Activated T-helper 17 cell treated with anti-CD3 and anti-CD28 coated beads, Interleukin-2, amount 50 U/mL, for 72 hours (primary cell): ENCODE results near the gene C16orf89. TPM values are rescaled to one million over a fixed set of nuclear protein-coding genes. Genes with fewer than 3 reads are reported as not detected.

Source experiments
- ATAC-seq: fragments of 150-1000 bp; cut with Tn5 transposase; replicated peaks from 2 replicates; pipeline ENCODE4 v1.10.0; 2021; ENCODE audit warnings: mild to moderate bottlenecking, moderate library complexity
- H3K27ac Mint-ChIP-seq: one replicate; pipeline ENCODE4 v1.8.0; 2022; ENCODE audit warnings: mixed read lengths
- H3K27me3 Mint-ChIP-seq: one replicate; pipeline ENCODE4 v1.8.0; 2022; ENCODE audit warnings: mixed read lengths
- H3K36me3 Mint-ChIP-seq: one replicate; pipeline ENCODE4 v1.8.0; 2022; ENCODE audit warnings: low read depth, mild to moderate bottlenecking, mixed read lengths
- H3K4me1 Mint-ChIP-seq: one replicate; pipeline ENCODE4 v1.8.0; 2022; ENCODE audit warnings: mixed read lengths
- H3K4me3 Mint-ChIP-seq: one replicate; pipeline ENCODE4 v1.8.0; 2022; ENCODE audit warnings: mild to moderate bottlenecking, mixed read lengths
- H3K9me3 Mint-ChIP-seq: one replicate; pipeline ENCODE4 v1.8.0; 2022; ENCODE audit warnings: mixed read lengths
- total RNA-seq, 2 donors: library from RNA; stranded (reverse); gene quantifications; one replicate each; pipeline ENCODE4 v1.2.3, GENCODE V29; 2022

Gene C16orf89
- total RNA-seq, 2 donors from 2014 or later, result not detected

GRCh38 chr16:5018793-5019192 is 47.0 kb downstream of the C16orf89 start:
- Mint-ChIP-seq H3K4me3 (no peak overlapping the region), H3K9me3 (no peaks in the 10 kb centered on the region), H3K36me3 (no peaks in the 10 kb centered on the region), H3K27me3 (no peaks in the 10 kb centered on the region), H3K27ac (no peak overlapping the region), H3K4me1 (no peaks in the 10 kb centered on the region)
- ATAC-seq, result no peak

GRCh38 chr16:5017678-5017969 is 48.1 kb downstream of the C16orf89 start:
- Mint-ChIP-seq H3K4me3 (no peak overlapping the region), H3K9me3 (no peaks in the 10 kb centered on the region), H3K36me3 (no peaks in the 10 kb centered on the region), H3K27ac (no peak overlapping the region), H3K27me3 (no peaks in the 10 kb centered on the region), H3K4me1 (no peaks in the 10 kb centered on the region)
- no peak for ATAC-seq

GRCh38 chr16:5016967-5017677 is 48.6 kb downstream of the C16orf89 start:
- Mint-ChIP-seq H3K4me3 (no peak overlapping the region), H3K4me1 (no peaks in the 10 kb centered on the region), H3K9me3 (no peaks in the 10 kb centered on the region), H3K27ac (no peak overlapping the region), H3K27me3 (no peaks in the 10 kb centered on the region), H3K36me3 (no peaks in the 10 kb centered on the region)
- ATAC-seq, result no peak

GRCh38 chr16:5015887-5016286 is 49.9 kb downstream of the C16orf89 start:
- no peaks in the 10 kb centered on the region for H3K36me3 Mint-ChIP-seq
- no peaks in the 10 kb centered on the region for H3K9me3 Mint-ChIP-seq
- no peak for ATAC-seq
- H3K27ac Mint-ChIP-seq, result no peak overlapping the region
- no peaks in the 10 kb centered on the region for H3K4me1 Mint-ChIP-seq
- H3K4me3 Mint-ChIP-seq, result no peak overlapping the region
- H3K27me3 Mint-ChIP-seq, result no peaks in the 10 kb centered on the region

- no peak overlapping the region for H3K27ac Mint-ChIP-seq
- ATAC-seq, result peak; percentile 28
- no peaks in the 10 kb centered on the region for H3K4me1 Mint-ChIP-seq
- H3K36me3 Mint-ChIP-seq, result no peaks in the 10 kb centered on the region
- no peaks in the 10 kb centered on the region for H3K9me3 Mint-ChIP-seq
- H3K4me3 Mint-ChIP-seq, result no peak overlapping the region
- H3K27me3 Mint-ChIP-seq, result no peaks in the 10 kb centered on the region
Measured at GRCh38 chr16:5015351-5015750, 50.4 kb downstream of the C16orf89 start.

DNA sequence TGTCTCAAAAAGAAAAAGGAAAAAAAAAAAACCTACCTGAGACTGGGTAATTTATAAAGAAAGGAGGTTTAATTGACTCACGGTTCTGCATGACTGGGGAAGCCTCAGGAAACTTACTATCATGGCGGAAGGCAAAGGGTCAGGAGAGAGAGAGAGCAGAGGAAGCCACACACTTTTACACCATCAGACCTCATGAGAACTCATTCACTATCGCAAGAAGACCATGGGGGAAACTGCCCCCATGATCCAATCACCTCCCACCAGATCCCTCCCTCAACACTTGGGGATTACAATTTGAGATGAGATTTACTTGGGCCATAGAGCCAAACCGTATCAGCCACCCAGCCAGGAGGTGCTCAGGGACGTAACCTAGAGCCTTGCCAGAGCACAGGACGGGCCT is 52.9 kb downstream of the C16orf89 start:
- H3K9me3 Mint-ChIP-seq, result no peaks in the 10 kb centered on the region
- ATAC-seq, result no peak
- no peak overlapping the region for H3K4me3 Mint-ChIP-seq
- peaks cover 8% of the 10 kb centered on the region for H3K27me3 Mint-ChIP-seq
- no peaks in the 10 kb centered on the region for H3K36me3 Mint-ChIP-seq
- H3K4me1 Mint-ChIP-seq, result no peaks in the 10 kb centered on the region
- no peak overlapping the region for H3K27ac Mint-ChIP-seq

DNA sequence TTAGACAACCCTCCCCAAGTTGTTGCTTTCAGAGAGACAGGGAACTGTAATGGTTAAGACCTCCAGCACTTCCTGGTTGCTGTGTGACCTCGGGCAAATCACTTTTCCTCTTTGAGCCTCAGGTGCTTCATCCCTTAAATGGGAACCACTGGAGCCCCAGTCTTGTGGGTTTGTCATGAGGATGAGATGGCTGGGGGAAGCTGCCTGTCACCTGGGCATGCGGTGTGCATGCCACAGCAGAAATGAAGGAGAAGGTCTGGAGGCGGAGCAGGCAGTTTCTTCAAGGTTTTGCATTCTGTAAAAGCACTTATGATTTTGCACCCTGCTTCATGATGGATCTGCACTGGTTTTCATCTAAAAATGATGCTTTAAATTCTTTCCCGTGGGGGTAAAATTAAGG is 54.1 kb downstream of the C16orf89 start:
- H3K4me1 Mint-ChIP-seq, result no peaks in the 10 kb centered on the region
- no peak overlapping the region for H3K27ac Mint-ChIP-seq
- no peak for ATAC-seq
- no peak overlapping the region for H3K4me3 Mint-ChIP-seq
- H3K9me3 Mint-ChIP-seq, result no peaks in the 10 kb centered on the region
- peaks cover 8% of the 10 kb centered on the region for H3K27me3 Mint-ChIP-seq
- H3K36me3 Mint-ChIP-seq, result no peaks in the 10 kb centered on the region

GRCh38 chr16:5010576-5011329 is 55.0 kb downstream of the C16orf89 start:
- Mint-ChIP-seq H3K27me3 (peaks cover 8% of the 10 kb centered on the region), H3K4me1 (no peaks in the 10 kb centered on the region), H3K9me3 (no peaks in the 10 kb centered on the region), H3K36me3 (no peaks in the 10 kb centered on the region), H3K27ac (no peak overlapping the region), H3K4me3 (no peak overlapping the region)
- no peak for ATAC-seq

GRCh38 chr16:5008311-5008731 is 57.4 kb downstream of the C16orf89 start:
- Mint-ChIP-seq H3K27me3 (peaks cover 11% of the 10 kb centered on the region), H3K4me3 (no peak overlapping the region), H3K36me3 (no peaks in the 10 kb centered on the region), H3K4me1 (no peaks in the 10 kb centered on the region), H3K9me3 (no peaks in the 10 kb centered on the region), H3K27ac (no peak overlapping the region)
- ATAC-seq, result no peak

- no peaks in the 10 kb centered on the region for H3K36me3 Mint-ChIP-seq
- no peak for ATAC-seq
- H3K4me3 Mint-ChIP-seq, result no peak overlapping the region
- H3K9me3 Mint-ChIP-seq, result no peaks in the 10 kb centered on the region
- no peaks in the 10 kb centered on the region for H3K4me1 Mint-ChIP-seq
- H3K27ac Mint-ChIP-seq, result no peak overlapping the region
- peaks cover 11% of the 10 kb centered on the region for H3K27me3 Mint-ChIP-seq
Measured at GRCh38 chr16:5007256-5007655, 58.5 kb downstream of the C16orf89 start.

GRCh38 chr16:5006348-5007193 is 59.2 kb downstream of the C16orf89 start:
- peaks cover 11% of the 10 kb centered on the region for H3K27me3 Mint-ChIP-seq
- no peaks in the 10 kb centered on the region for H3K36me3 Mint-ChIP-seq
- H3K9me3 Mint-ChIP-seq, result no peaks in the 10 kb centered on the region
- no peak for ATAC-seq
- no peak overlapping the region for H3K27ac Mint-ChIP-seq
- H3K4me3 Mint-ChIP-seq, result no peak overlapping the region
- H3K4me1 Mint-ChIP-seq, result no peaks in the 10 kb centered on the region

GRCh38 chr16:5005916-5006315 is 59.8 kb downstream of the C16orf89 start:
- Mint-ChIP-seq H3K4me3 (no peak overlapping the region), H3K27ac (no peak overlapping the region), H3K36me3 (no peaks in the 10 kb centered on the region), H3K4me1 (no peaks in the 10 kb centered on the region), H3K9me3 (no peaks in the 10 kb centered on the region), H3K27me3 (peaks cover 11% of the 10 kb centered on the region)
- ATAC-seq, result no peak

- ATAC-seq, result no peak
- Mint-ChIP-seq H3K4me3 (no peak overlapping the region), H3K4me1 (no peaks in the 10 kb centered on the region), H3K27ac (no peak overlapping the region), H3K27me3 (peaks cover 6% of the 10 kb centered on the region), H3K9me3 (no peaks in the 10 kb centered on the region), H3K36me3 (no peaks in the 10 kb centered on the region)
Measured at GRCh38 chr16:5004311-5004710, 61.4 kb downstream of the C16orf89 start.

GRCh38 chr16:5003828-5004227 is 61.9 kb downstream of the C16orf89 start:
- H3K4me3 Mint-ChIP-seq, result no peak overlapping the region
- peaks cover 5% of the 10 kb centered on the region for H3K27me3 Mint-ChIP-seq
- no peak for ATAC-seq

DNA sequence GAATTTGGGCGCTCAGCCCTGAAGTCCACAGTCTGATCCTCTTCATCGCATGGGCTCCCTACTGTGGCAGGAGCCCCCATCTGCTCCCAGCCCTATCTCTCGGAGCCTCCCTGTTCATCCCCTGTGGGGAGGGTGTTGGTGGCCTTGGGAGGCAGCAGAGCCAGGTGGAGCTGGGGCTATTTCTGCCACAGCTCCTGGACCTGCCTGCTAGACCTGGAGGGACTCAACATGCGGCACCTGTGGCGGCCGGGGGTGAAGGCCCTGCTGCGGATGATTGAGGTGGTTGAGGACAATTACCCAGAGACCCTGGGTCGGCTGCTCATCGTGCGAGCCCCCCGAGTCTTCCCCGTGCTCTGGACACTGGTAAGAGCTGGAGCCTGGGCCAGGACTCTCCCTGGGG is 62.5 kb downstream of the C16orf89 start:
- ATAC-seq, result no peak
- Mint-ChIP-seq H3K9me3 (no peaks in the 10 kb centered on the region), H3K27me3 (peaks cover 7% of the 10 kb centered on the region), H3K27ac (no peak overlapping the region), H3K4me1 (no peaks in the 10 kb centered on the region), H3K4me3 (no peak overlapping the region), H3K36me3 (no peaks in the 10 kb centered on the region)

More at GRCh38 chr16:5003828-5004227, 61.9 kb downstream of the C16orf89 start:
- Mint-ChIP-seq H3K36me3 (no peaks in the 10 kb centered on the region), H3K27ac (no peak overlapping the region), H3K9me3 (no peaks in the 10 kb centered on the region), H3K4me1 (no peaks in the 10 kb centered on the region)
